CD14-positive monocyte (primary cell): Measurements from ENCODE around the gene DZIP1L. TPM values are rescaled to one million over a fixed set of nuclear protein-coding genes. Genes with fewer than 3 reads are reported as not detected.

Experiments
- DNase-seq, 3 donors: peaks; one replicate each; pipeline ENCODE4 v3.0.0-alpha.2; 2011 to 2022
- H2AFZ ChIP-seq: 2 replicates; pipeline ENCODE4 v1.6.0; 2012; ENCODE audit warnings: mild to moderate bottlenecking, low read depth, low read length, inconsistent platforms; ENCODE audit not compliant: insufficient read depth, poor library complexity, severe bottlenecking
- H3K27ac ChIP-seq, 2 donors: 1 replicate in 1 of 2; 2 replicates in 1 of 2; pipeline ENCODE4 v1.5.1; 2012 to 2013; ENCODE audit warnings: low read length in 2 of 2, control low read depth in 1 of 2, inconsistent platforms in 1 of 2, low read depth in 1 of 2, mild to moderate bottlenecking in 1 of 2
- H3K27me3 ChIP-seq, 2 donors: one replicate each; pipeline versions ENCODE4 v1.6.0 to v1.6.1; 2011 to 2013; ENCODE audit warnings: low read length in 2 of 2; ENCODE audit not compliant: control insufficient read depth in 2 of 2, insufficient read depth in 2 of 2
- H3K36me3 ChIP-seq, 2 donors: replicated peaks in 1 of 2; 1 replicate in 1 of 2; 2 replicates in 1 of 2; pipeline versions ENCODE4 v1.5.1 to v1.6.1; 2012 to 2013; ENCODE audit warnings: low read length in 2 of 2, control low read depth in 1 of 2, inconsistent platforms in 1 of 2, mild to moderate bottlenecking in 1 of 2; ENCODE audit not compliant: insufficient read depth in 2 of 2, control insufficient read depth in 1 of 2
- H3K4me1 ChIP-seq, 2 donors: 1 replicate in 1 of 2; 2 replicates in 1 of 2; pipeline versions ENCODE4 v1.5.1 to v1.6.1; 2012 to 2013; ENCODE audit warnings: low read length in 2 of 2, control low read depth in 1 of 2, inconsistent platforms in 1 of 2, mild to moderate bottlenecking in 1 of 2, moderate library complexity in 1 of 2; ENCODE audit not compliant: insufficient read depth in 2 of 2, control insufficient read depth in 1 of 2
- H3K4me2 ChIP-seq: replicated peaks from 2 replicates; pipeline ENCODE3; 2012; ENCODE audit warnings: low read length, moderate library complexity, mild to moderate bottlenecking; ENCODE audit not compliant: poor library complexity, severe bottlenecking; ENCODE audit errors: extremely low read depth
- H3K4me3 ChIP-seq, 3 experiments: fragments of 200-600 bp in 1 of 3; sonication (generic) in 1 of 3; replicated peaks in 1 of 3; 1 replicate in 2 of 3; 2 replicates in 1 of 3; pipeline ENCODE4 v1.5.1; 2011 to 2013; ENCODE audit warnings: low read length in 3 of 3, mild to moderate bottlenecking in 3 of 3, control low read depth in 2 of 3, low read depth in 2 of 3, inconsistent platforms in 1 of 3, moderate library complexity in 1 of 3
- H3K79me2 ChIP-seq: 2 replicates; pipeline ENCODE4 v1.6.0; 2012; ENCODE audit warnings: mild to moderate bottlenecking, control low read depth, inconsistent platforms, low read length, moderate library complexity; ENCODE audit not compliant: insufficient read depth
- H3K9ac ChIP-seq: 2 replicates; pipeline ENCODE4 v1.6.0; 2017; ENCODE audit warnings: low read length, mild to moderate bottlenecking; ENCODE audit not compliant: insufficient read depth, poor library complexity, severe bottlenecking
- H3K9me3 ChIP-seq, 2 donors: replicated peaks in 1 of 2; 1 replicate in 1 of 2; 2 replicates in 1 of 2; pipeline versions ENCODE4 v1.5.1 to v1.6.1; 2012 to 2013; ENCODE audit warnings: low read length in 2 of 2, control low read depth in 1 of 2; ENCODE audit not compliant: control insufficient read depth in 1 of 2, insufficient read depth in 1 of 2
- H4K20me1 ChIP-seq: 2 replicates; pipeline ENCODE4 v1.6.0; 2012; ENCODE audit warnings: mild to moderate bottlenecking, low read length, control low read depth, moderate library complexity; ENCODE audit not compliant: insufficient read depth
- H3K27ac Mint-ChIP-seq, 7 donors: one replicate each; pipeline ENCODE4 v1.8.0; 2020; ENCODE audit warnings: mild to moderate bottlenecking in 7 of 7, mixed read lengths in 7 of 7, moderate library complexity in 6 of 7, inconsistent platforms in 2 of 7
- H3K27me3 Mint-ChIP-seq, 3 donors: one replicate each; pipeline ENCODE4 v1.8.0; 2021 to 2022; ENCODE audit warnings: low read depth in 3 of 3, mild to moderate bottlenecking in 3 of 3, mixed read lengths in 3 of 3, moderate library complexity in 3 of 3, inconsistent platforms in 1 of 3
- H3K36me3 Mint-ChIP-seq, 2 donors: one replicate each; pipeline ENCODE4 v1.8.0; 2020; ENCODE audit warnings: mixed read lengths in 2 of 2, inconsistent platforms in 1 of 2, mild to moderate bottlenecking in 1 of 2
- H3K4me1 Mint-ChIP-seq: one replicate; pipeline ENCODE4 v1.8.0; 2020; ENCODE audit warnings: mild to moderate bottlenecking, mixed read lengths
- H3K4me3 Mint-ChIP-seq, 2 donors: one replicate each; pipeline ENCODE4 v1.8.0; 2020; ENCODE audit warnings: mild to moderate bottlenecking in 2 of 2, mixed read lengths in 2 of 2, moderate library complexity in 1 of 2
- H3K9me3 Mint-ChIP-seq, 7 donors: one replicate each; pipeline ENCODE4 v1.8.0; 2020 to 2022; ENCODE audit warnings: mixed read lengths in 7 of 7, mild to moderate bottlenecking in 6 of 7, moderate library complexity in 6 of 7, inconsistent platforms in 2 of 7
- CTCF ChIP-seq: fragments of 200-600 bp; IDR thresholded peaks from one replicate; pipeline ENCODE4 v1.8.0; 2022; ENCODE audit warnings: antibody characterized with exemption, mild to moderate bottlenecking
- intact Hi-C, 2 donors: fragments of 100-400 bp; cut with micrococcal nuclease; formaldehyde crosslinking; loops; one replicate each; pipeline versions ENCODE4 v1.15.0 to v1.15.1; 2023
- polyA plus RNA-seq, 3 donors: library from polyadenylated mRNA; depleted of rRNA in 1 of 3; unstranded in 2 of 3; stranded (reverse) in 1 of 3; fragments of 300-500 nt in 2 of 3; fragments of >200 nt in 1 of 3; fragmentation: Illumina TruSeq in 2 of 3; gene quantifications; 1 replicate in 2 of 3; 2 replicates in 1 of 3; pipeline ENCODE4 v1.2.3, GENCODE V29; 2012 to 2021

The DZIP1L gene
- polyA plus RNA-seq, 3 donors = 0.50 to 1.8 (median 0.52) TPM

- Histone ChIP-seq H3K4me1 (peaks cover 16 to 30% of the 10 kb centered on the region in 2 donors), H3K4me3 (no peak overlapping the region), H4K20me1 (no peaks in the 10 kb centered on the region), H3K79me2 (no peaks in the 10 kb centered on the region), H3K9ac (no peak overlapping the region), H3K9me3 (no peaks in the 10 kb centered on the region), H3K27ac (no peak overlapping the region), H3K4me2 (no peak overlapping the region), H2AFZ (no peak overlapping the region), H3K36me3 (no peaks in the 10 kb centered on the region), H3K27me3 (no peaks in the 10 kb centered on the region)
- intact Hi-C loops = no loop called here
- Mint-ChIP-seq H3K4me1 (peaks cover 21% of the 10 kb centered on the region), H3K4me3 (no peak overlapping the region), H3K36me3 (peaks cover 8 to 10% of the 10 kb centered on the region in 2 donors), H3K27me3 (peaks cover 0 to 3% (median 0%) of the 10 kb centered on the region in 3 donors), H3K27ac (no peak overlapping the region), H3K9me3 (no peaks in the 10 kb centered on the region)
- TF ChIP-seq CTCF = no peak
- no peak for DNase-seq
Observed at GRCh38 chr3:138084196-138084595, 31.2 kb downstream of the DZIP1L start.

- Histone ChIP-seq H4K20me1 (no peaks in the 10 kb centered on the region), H3K9me3 (no peaks in the 10 kb centered on the region), H3K9ac (no peak overlapping the region), H3K27ac (no peak overlapping the region), H3K36me3 (no peaks in the 10 kb centered on the region), H3K4me3 (no peak overlapping the region), H3K4me1 (peaks cover 23 to 39% of the 10 kb centered on the region in 2 donors), H2AFZ (peak overlapping the region; percentile 27), H3K27me3 (no peaks in the 10 kb centered on the region), H3K4me2 (peak overlapping the region; percentile 6), H3K79me2 (no peaks in the 10 kb centered on the region)
- Mint-ChIP-seq H3K4me3 (no peak overlapping the region), H3K4me1 (peaks cover 28% of the 10 kb centered on the region), H3K9me3 (no peaks in the 10 kb centered on the region), H3K36me3 (peaks cover 8 to 10% of the 10 kb centered on the region in 2 donors), H3K27ac (peak overlapping the region in 2 of 7 donors; percentile 51 to 81), H3K27me3 (peaks cover 0 to 3% (median 0%) of the 10 kb centered on the region in 3 donors)
- no peak for DNase-seq
- intact Hi-C loops = no loop called here
- TF ChIP-seq CTCF = no peak
Observed at GRCh38 chr3:138082992-138083386, 32.4 kb downstream of the DZIP1L start.
